ENCODE measurements around the gene RAD51B. TPM values are rescaled to one million over a fixed set of nuclear protein-coding genes. Genes with fewer than 3 reads are reported as not detected.

Gene RAD51B
- total and polyA plus RNA-seq, 2 of the 13 experiments (the other 11 are each of a cell fraction or from before 2014, with no cell fraction given), result 7.0 to 9.5 TPM

GRCh38 chr14:68271913-68272391 lies 452.4 kb downstream of the RAD51B start:
- ATAC-seq (no peak), DNase-seq (ENCODE audit: low spot score) (no peak), FAIRE-seq (no peak)
- TF ChIP-seq, protein P1, sequence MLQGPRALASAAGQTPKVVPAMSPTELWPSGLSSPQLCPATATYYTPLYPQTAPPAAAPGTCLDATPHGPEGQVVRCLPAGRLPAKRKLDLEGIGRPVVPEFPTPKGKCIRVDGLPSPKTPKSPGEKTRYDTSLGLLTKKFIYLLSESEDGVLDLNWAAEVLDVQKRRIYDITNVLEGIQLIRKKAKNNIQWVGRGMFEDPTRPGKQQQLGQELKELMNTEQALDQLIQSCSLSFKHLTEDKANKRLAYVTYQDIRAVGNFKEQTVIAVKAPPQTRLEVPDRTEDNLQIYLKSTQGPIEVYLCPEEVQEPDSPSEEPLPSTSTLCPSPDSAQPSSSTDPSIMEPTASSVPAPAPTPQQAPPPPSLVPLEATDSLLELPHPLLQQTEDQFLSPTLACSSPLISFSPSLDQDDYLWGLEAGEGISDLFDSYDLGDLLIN (CRISPR knock-in tag; IDR thresholded peaks at IDR 0.05; ENCODE audit: borderline replicate concordance), result no peak
- TF ChIP-seq PBX2 (CRISPR knock-in tag; IDR thresholded peaks at IDR 0.05) (no peak), TBL1XR1 (IDR thresholded peaks at IDR 0.05; ENCODE audit: borderline replicate concordance, low read length, partially characterized antibody) (no peak), ZNF160 (CRISPR knock-in tag; IDR thresholded peaks at IDR 0.05) (no peak), ZMAT5 (CRISPR knock-in tag; IDR thresholded peaks at IDR 0.05; ENCODE audit: borderline replicate concordance, low read depth) (no peak), ZSCAN25 (CRISPR knock-in tag; IDR thresholded peaks at IDR 0.05) (no peak), THAP7 (CRISPR knock-in tag; IDR thresholded peaks at IDR 0.05) (no peak), KLF9 (CRISPR knock-in tag; IDR thresholded peaks at IDR 0.05; ENCODE audit: low read depth) (no peak), CEBPG (CRISPR knock-in tag; IDR thresholded peaks at IDR 0.05) (no peak), HNRNPL (IDR thresholded peaks at IDR 0.05; ENCODE audit: low read depth, low read length) (no peak), ZNF724P (CRISPR knock-in tag; IDR thresholded peaks at IDR 0.05; ENCODE audit: borderline replicate concordance) (no peak), ZNF674 (CRISPR knock-in tag; IDR thresholded peaks at IDR 0.05; ENCODE audit: low read depth) (no peak), ZBTB8A (CRISPR knock-in tag; IDR thresholded peaks at IDR 0.05; ENCODE audit: borderline replicate concordance, low read depth) (no peak)
- TF ChIP-seq, protein P2, sequence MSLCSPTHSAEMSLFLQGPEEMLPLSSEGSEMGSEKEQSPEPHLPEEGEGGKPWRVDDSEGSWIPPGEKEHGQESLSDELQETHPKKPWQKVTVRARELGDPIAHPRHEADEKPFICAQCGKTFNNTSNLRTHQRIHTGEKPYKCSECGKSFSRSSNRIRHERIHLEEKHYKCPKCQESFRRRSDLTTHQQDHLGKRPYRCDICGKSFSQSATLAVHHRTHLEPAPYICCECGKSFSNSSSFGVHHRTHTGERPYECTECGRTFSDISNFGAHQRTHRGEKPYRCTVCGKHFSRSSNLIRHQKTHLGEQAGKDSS (CRISPR knock-in tag; IDR thresholded peaks at IDR 0.05; ENCODE audit: borderline replicate concordance, low read depth), result no peak
- TF ChIP-seq, protein P3, sequence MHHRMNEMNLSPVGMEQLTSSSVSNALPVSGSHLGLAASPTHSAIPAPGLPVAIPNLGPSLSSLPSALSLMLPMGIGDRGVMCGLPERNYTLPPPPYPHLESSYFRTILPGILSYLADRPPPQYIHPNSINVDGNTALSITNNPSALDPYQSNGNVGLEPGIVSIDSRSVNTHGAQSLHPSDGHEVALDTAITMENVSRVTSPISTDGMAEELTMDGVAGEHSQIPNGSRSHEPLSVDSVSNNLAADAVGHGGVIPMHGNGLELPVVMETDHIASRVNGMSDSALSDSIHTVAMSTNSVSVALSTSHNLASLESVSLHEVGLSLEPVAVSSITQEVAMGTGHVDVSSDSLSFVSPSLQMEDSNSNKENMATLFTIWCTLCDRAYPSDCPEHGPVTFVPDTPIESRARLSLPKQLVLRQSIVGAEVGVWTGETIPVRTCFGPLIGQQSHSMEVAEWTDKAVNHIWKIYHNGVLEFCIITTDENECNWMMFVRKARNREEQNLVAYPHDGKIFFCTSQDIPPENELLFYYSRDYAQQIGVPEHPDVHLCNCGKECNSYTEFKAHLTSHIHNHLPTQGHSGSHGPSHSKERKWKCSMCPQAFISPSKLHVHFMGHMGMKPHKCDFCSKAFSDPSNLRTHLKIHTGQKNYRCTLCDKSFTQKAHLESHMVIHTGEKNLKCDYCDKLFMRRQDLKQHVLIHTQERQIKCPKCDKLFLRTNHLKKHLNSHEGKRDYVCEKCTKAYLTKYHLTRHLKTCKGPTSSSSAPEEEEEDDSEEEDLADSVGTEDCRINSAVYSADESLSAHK (CRISPR knock-in tag; IDR thresholded peaks at IDR 0.05; ENCODE audit: borderline replicate concordance), result no peak
- Histone ChIP-seq H3K27me3 (ENCODE audit: control insufficient read depth in 1 of 2, insufficient read depth in 2 of 2, low read length in 2 of 2) (no peaks in the 10 kb centered on the region), H3K36me3 (replicated peaks in 1 of 2; ENCODE audit: control insufficient read depth in 1 of 2, insufficient read depth in 2 of 2, low read length in 2 of 2) (no peaks in the 10 kb centered on the region), H3K9me3 (ENCODE audit: low read length) (no peaks in the 10 kb centered on the region), H4K20me1 (ENCODE audit: insufficient read depth, low read length) (no peaks in the 10 kb centered on the region), H3K79me2 (ENCODE audit: insufficient read depth, low read length) (no peaks in the 10 kb centered on the region), H2AFZ (ENCODE audit: low read length) (no peak overlapping the region), H3K4me1 (ENCODE audit: insufficient read depth, low read length) (0 out of 2 replicates have a peak, but pooled peaks cover 12% of the 10 kb centered on the region), H3K27ac (ENCODE audit: extremely low read length, insufficient read depth, low read length) (no peak overlapping the region), H3K9ac (ENCODE audit: insufficient read depth, low read depth, low read length) (no peak overlapping the region), H3K4me3 (replicated peaks in 1 of 3; ENCODE audit: insufficient read depth in 1 of 3, low read depth in 2 of 3, low read length in 3 of 3) (no peak overlapping the region), H3K4me2 (ENCODE audit: low read depth, low read length) (no peak overlapping the region)
- WGBS (ENCODE audit: low lambda C conversion rate), result 95% methylated on average over 5 of the region's 5 CpGs
- ChIA-PET POLR2A (no interaction called here), CTCF (ENCODE audit: low intra/inter-chr PET ratio, low total read pairs) (no interaction called here)
- in situ Hi-C loops (cut with HindIII; ENCODE audit: extremely low pct_ligation_motif_present, low pct_unique_long_range_greater_than_20kb) (no loop called here), intact Hi-C loops (cut with micrococcal nuclease; ENCODE audit: unreplicated experiment) (no loop called here)
- no TSS peak for BruUV-seq (replicated peaks)

Data from HepG2 (cell line).